ENCODE measurements around the gene FECH. TPM values are rescaled to one million over a fixed set of nuclear protein-coding genes. Genes with fewer than 3 reads are reported as not detected.

The FECH gene
- polyA plus RNA-seq, 3 donors = 9.7 to 23.3 (median 9.9) TPM

DNA sequence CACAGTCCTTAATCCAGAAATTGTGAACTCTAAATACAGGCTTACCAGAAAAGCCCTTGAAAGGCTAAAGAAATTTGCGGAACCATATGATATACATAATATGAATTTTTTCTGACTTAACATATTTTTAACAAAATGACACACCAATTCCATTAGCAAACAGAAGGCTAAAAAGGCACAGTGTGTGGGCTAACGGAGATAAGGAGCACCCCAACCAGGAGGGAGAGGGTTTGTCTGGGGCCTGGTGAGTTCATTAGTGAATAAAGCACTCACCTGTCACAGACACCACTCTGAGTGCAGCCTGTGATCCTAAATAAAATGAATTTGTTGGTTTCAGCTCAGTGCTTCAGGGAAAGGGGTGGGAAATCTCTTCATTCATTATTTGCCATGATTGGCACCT is 2.7 kb upstream of the FECH start:
- Histone ChIP-seq H3K27me3 (ENCODE audit: control insufficient read depth in 2 of 2, insufficient read depth in 2 of 2, low read length in 2 of 2) (no peaks in the 10 kb centered on the region), H3K4me2 (replicated peaks; ENCODE audit: extremely low read depth, low read length, poor library complexity, severe bottlenecking) (no peak overlapping the region), H3K9me3 (replicated peaks in 1 of 2; ENCODE audit: control insufficient read depth in 1 of 2, insufficient read depth in 1 of 2, low read length in 2 of 2) (no peaks in the 10 kb centered on the region), H2AFZ (ENCODE audit: insufficient read depth, low read depth, low read length, poor library complexity, severe bottlenecking) (no peak overlapping the region), H3K4me3 (replicated peaks in 1 of 3; ENCODE audit: low read depth in 2 of 3, low read length in 3 of 3) (no peak overlapping the region), H3K36me3 (replicated peaks in 1 of 2; ENCODE audit: control insufficient read depth in 1 of 2, insufficient read depth in 2 of 2, low read length in 2 of 2) (peaks cover 0 to 3% of the 10 kb centered on the region in 2 donors), H3K9ac (ENCODE audit: insufficient read depth, low read length, poor library complexity, severe bottlenecking) (no peak overlapping the region), H3K27ac (ENCODE audit: low read depth in 1 of 2, low read length in 2 of 2) (no peak overlapping the region), H4K20me1 (ENCODE audit: insufficient read depth, low read length) (no peaks in the 10 kb centered on the region), H3K79me2 (ENCODE audit: insufficient read depth, low read length) (peaks cover 4% of the 10 kb centered on the region), H3K4me1 (ENCODE audit: control insufficient read depth in 1 of 2, insufficient read depth in 2 of 2, low read length in 2 of 2) (peaks cover 10 to 16% of the 10 kb centered on the region in 2 donors)
- no peak for DNase-seq
- no peak for TF ChIP-seq CTCF (IDR thresholded peaks at IDR 0.05)
- Mint-ChIP-seq H3K9me3 (no peaks in the 10 kb centered on the region), H3K4me1 (peaks cover 13% of the 10 kb centered on the region), H3K27ac (no peak overlapping the region), H3K36me3 (peaks cover 0 to 6% of the 10 kb centered on the region in 2 donors), H3K27me3 (ENCODE audit: low read depth in 3 of 3) (peaks cover 0 to 2% (median 0%) of the 10 kb centered on the region in 3 donors), H3K4me3 (no peak overlapping the region)
- intact Hi-C loops (cut with micrococcal nuclease) = no loop called here
- WGBS (ENCODE audit: insufficient coverage) = no CpG with 5 or more reads among the region's 2 CpGs

DNA sequence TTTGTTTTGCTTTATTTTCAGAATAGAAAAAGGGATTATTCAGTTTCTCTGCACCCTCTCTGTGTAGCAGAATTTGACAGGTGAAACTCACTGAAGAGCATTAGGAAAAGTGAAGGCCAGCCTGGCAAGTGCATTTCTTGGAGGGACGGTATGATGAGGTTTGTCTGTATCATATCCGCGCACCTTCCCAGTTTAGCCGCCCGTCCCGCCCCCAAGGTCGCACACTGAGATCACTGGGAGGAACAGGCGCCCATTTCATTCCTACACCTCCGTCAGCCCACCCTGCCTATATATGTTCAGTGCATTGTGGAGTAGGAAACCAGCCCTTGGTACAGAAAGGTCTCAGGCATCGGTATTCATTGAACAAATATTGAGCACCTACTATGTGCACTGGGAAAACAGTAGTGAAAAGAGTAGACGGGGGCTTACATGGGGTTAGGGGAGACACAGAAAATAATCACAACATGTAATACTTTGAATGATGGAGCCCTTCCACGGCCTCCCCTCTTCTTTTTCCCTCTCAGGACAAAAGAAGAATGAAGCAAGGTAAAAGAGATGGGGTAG is 678 bp upstream of the FECH start:
- Histone ChIP-seq H3K27me3 (ENCODE audit: control insufficient read depth in 2 of 2, insufficient read depth in 2 of 2, low read length in 2 of 2) (no peaks in the 10 kb centered on the region), H3K9ac (ENCODE audit: insufficient read depth, low read length, poor library complexity, severe bottlenecking) (peak overlapping the region; percentile 80), H3K79me2 (ENCODE audit: insufficient read depth, low read length) (peaks cover 4% of the 10 kb centered on the region), H3K4me2 (replicated peaks; ENCODE audit: extremely low read depth, low read length, poor library complexity, severe bottlenecking) (peak overlapping the region; percentile 70), H3K4me3 (replicated peaks in 1 of 3; ENCODE audit: low read depth in 2 of 3, low read length in 3 of 3) (peak overlapping the region; percentile 43 to 85 (median 77)), H3K36me3 (replicated peaks in 1 of 2; ENCODE audit: control insufficient read depth in 1 of 2, insufficient read depth in 2 of 2, low read length in 2 of 2) (no peaks in the 10 kb centered on the region), H3K27ac (ENCODE audit: low read depth in 1 of 2, low read length in 2 of 2) (peak overlapping the region in 1 of 2 donors; percentile 63), H2AFZ (ENCODE audit: insufficient read depth, low read depth, low read length, poor library complexity, severe bottlenecking) (peak overlapping the region; percentile 88), H3K4me1 (ENCODE audit: control insufficient read depth in 1 of 2, insufficient read depth in 2 of 2, low read length in 2 of 2) (peaks cover 10 to 16% of the 10 kb centered on the region in 2 donors), H4K20me1 (ENCODE audit: insufficient read depth, low read length) (no peaks in the 10 kb centered on the region), H3K9me3 (replicated peaks in 1 of 2; ENCODE audit: control insufficient read depth in 1 of 2, insufficient read depth in 1 of 2, low read length in 2 of 2) (no peaks in the 10 kb centered on the region)
- peak overlapping the region in 4 of 7 donors; percentile 25 to 54 (median 38) for H3K27ac Mint-ChIP-seq
- peaks cover 0 to 2% (median 1%) of the 10 kb centered on the region in 3 donors for H3K27me3 Mint-ChIP-seq (ENCODE audit: low read depth in 3 of 3)
- no peaks in the 10 kb centered on the region for H3K9me3 Mint-ChIP-seq
- no peak for TF ChIP-seq CTCF (IDR thresholded peaks at IDR 0.05)
- peaks cover 13% of the 10 kb centered on the region for H3K4me1 Mint-ChIP-seq
- H3K4me3 Mint-ChIP-seq = peak overlapping the region; percentile 85 to 90
- peaks cover 5 to 8% of the 10 kb centered on the region in 2 donors for H3K36me3 Mint-ChIP-seq
- intact Hi-C loops (cut with micrococcal nuclease) = no loop called here
- no peak for DNase-seq
- WGBS (ENCODE audit: insufficient coverage) = 40% methylated on average over 1 of the region's 12 CpGs
